Transverse colon (tissue), 4 donors: ENCODE results near the gene LTBR. TPM values are rescaled to one million over a fixed set of nuclear protein-coding genes. Genes with fewer than 3 reads are reported as not detected.
A peak's percentile ranks its signal among the peaks of the same experiment; 100 is the strongest.

Experiments
- DNase-seq: peaks from one replicate; pipeline ENCODE4 v3.0.0-alpha.2; 2019
- H3K27ac ChIP-seq, 4 donors: fragments of 200-600 bp; sonication (generic); 2 replicates each; pipeline ENCODE4 v1.5.1; 2016 to 2018; ENCODE audit warnings: inconsistent platforms in 4 of 4
- H3K27me3 ChIP-seq: fragments of 200-600 bp; sonication (generic); 2 replicates; pipeline ENCODE4 v1.5.1; 2017; ENCODE audit warnings: inconsistent platforms
- H3K36me3 ChIP-seq, 4 donors: fragments of 200-600 bp; sonication (generic); 2 replicates each; pipeline ENCODE4 v1.5.1; 2017 to 2019; ENCODE audit warnings: inconsistent platforms in 4 of 4
- H3K4me1 ChIP-seq, 4 donors: fragments of 200-600 bp; sonication (generic); 2 replicates each; pipeline ENCODE4 v1.5.1; 2017 to 2020; ENCODE audit warnings: inconsistent platforms in 4 of 4
- H3K4me3 ChIP-seq, 4 donors: fragments of 200-600 bp; sonication (generic); 1 replicate in 1 of 4; 2 replicates in 3 of 4; pipeline versions ENCODE4 v1.5.1 to v1.6.1; 2017 to 2019; ENCODE audit warnings: inconsistent platforms in 4 of 4
- H3K9me3 ChIP-seq, 2 donors: fragments of 200-600 bp; sonication (generic); 2 replicates each; pipeline ENCODE4 v1.5.1; 2017 to 2019; ENCODE audit warnings: inconsistent platforms in 2 of 2
- EP300 ChIP-seq: sonication (generic); formaldehyde crosslinking; IDR thresholded peaks from one replicate; pipeline ENCODE4 v1.6.1; 2017; ENCODE audit warnings: antibody characterized with exemption, low read depth
- POLR2A ChIP-seq: fragments of 450-650 bp; IDR thresholded peaks from one replicate; pipeline ENCODE4 v1.6.1; 2016; ENCODE audit warnings: antibody characterized with exemption, mild to moderate bottlenecking, moderate library complexity
- POLR2AphosphoS5 ChIP-seq, 3 donors: sonication (generic); formaldehyde crosslinking; IDR thresholded peaks; one replicate each; pipeline ENCODE4 v1.6.1; 2016; ENCODE audit warnings: antibody characterized with exemption in 3 of 3
- WGBS, 2 donors: methylation state at CpG; one replicate each; pipeline ENCODE4 v1.1.5; 2018; ENCODE audit warnings: low coverage in 1 of 2; 5-methylcytosine and 5-hydroxymethylcytosine counted together
- in situ Hi-C, 4 donors: fragments of 200-750 bp; cut with MboI; loops; one replicate each; pipeline versions ENCODE4 v1.15.0 to v1.15.1; 2017; ENCODE audit warnings: low sequenced_read_pairs in 3 of 4, low pct_ligation_motif_present in 1 of 4, low pct_unique_long_range_greater_than_20kb in 1 of 4
- intact Hi-C: fragments of 100-400 bp; cut with DNase I; formaldehyde crosslinking; loops from one replicate; pipeline ENCODE4 v1.15.1; 2023; ENCODE audit warnings: low total_unique reads
- total RNA-seq, 4 donors: library from RNA; depleted of rRNA; stranded (reverse); fragments of >200 nt; gene quantifications; one replicate each; pipeline ENCODE4 v1.1.0, GENCODE V29; 2016
- TF ChIP-seq, protein P1 (sequence below), 5 experiments: fragments of 200-600 bp in 3 of 5; fragments of 450-650 bp in 2 of 5; sonication (generic) in 3 of 5; IDR thresholded peaks; 1 replicate in 2 of 5; 2 replicates in 3 of 5; pipeline ENCODE4 v1.5.1; 2016 to 2017; ENCODE audit warnings: antibody characterized with exemption in 5 of 5, inconsistent platforms in 3 of 5, mild to moderate bottlenecking in 2 of 5, moderate library complexity in 1 of 5

LTBR gene
- total RNA-seq, 4 donors from 2014 or later: 148 to 367 (median 208) TPM

DNA sequence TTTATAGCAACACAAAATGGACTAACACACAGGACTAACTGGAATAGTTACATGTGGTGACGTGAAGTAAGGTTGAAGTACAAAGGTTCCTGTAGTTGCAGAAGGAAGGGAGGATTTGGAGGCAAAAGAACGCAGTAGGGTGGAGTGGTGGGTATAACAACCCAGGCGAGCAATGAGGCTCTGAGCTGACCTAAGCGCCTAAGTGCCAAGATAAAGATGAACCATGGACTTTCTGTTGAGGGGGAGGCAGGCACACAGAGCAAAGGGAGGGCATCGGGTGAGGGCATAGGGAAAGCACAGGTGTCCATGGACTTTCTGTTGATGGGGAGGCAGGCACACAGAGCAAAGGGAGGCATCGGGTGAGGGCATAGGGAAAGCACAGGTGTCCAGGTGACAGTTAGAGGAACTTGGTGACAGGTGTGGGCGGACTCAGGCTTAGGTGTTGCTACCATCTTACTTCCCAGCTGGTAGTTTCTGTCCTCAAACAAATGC is 23.8 kb upstream of the LTBR start:
- no peaks in the 10 kb centered on the region for H3K9me3 ChIP-seq
- 22 to 42% methylated on average over 3 to 7 of the region's 7 CpGs for WGBS, 2 donors
- H3K36me3 ChIP-seq: peaks cover 0 to 5% (median 0%) of the 10 kb centered on the region in 4 donors
- H3K27me3 ChIP-seq: no peaks in the 10 kb centered on the region
- peak overlapping the region; percentile 92 to 99 (median 98) for H3K27ac ChIP-seq
- DNase-seq: peak; percentile 75
- H3K4me1 ChIP-seq: peaks cover 10 to 59% (median 43%) of the 10 kb centered on the region in 4 donors
- TF ChIP-seq POLR2AphosphoS5 (IDR thresholded peaks at IDR 0.05) (peak in 2 of 3 donors; percentile 75 to 82), POLR2A (peak; percentile 68), EP300 (no peak)
- TF ChIP-seq, protein P1, sequence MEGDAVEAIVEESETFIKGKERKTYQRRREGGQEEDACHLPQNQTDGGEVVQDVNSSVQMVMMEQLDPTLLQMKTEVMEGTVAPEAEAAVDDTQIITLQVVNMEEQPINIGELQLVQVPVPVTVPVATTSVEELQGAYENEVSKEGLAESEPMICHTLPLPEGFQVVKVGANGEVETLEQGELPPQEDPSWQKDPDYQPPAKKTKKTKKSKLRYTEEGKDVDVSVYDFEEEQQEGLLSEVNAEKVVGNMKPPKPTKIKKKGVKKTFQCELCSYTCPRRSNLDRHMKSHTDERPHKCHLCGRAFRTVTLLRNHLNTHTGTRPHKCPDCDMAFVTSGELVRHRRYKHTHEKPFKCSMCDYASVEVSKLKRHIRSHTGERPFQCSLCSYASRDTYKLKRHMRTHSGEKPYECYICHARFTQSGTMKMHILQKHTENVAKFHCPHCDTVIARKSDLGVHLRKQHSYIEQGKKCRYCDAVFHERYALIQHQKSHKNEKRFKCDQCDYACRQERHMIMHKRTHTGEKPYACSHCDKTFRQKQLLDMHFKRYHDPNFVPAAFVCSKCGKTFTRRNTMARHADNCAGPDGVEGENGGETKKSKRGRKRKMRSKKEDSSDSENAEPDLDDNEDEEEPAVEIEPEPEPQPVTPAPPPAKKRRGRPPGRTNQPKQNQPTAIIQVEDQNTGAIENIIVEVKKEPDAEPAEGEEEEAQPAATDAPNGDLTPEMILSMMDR (IDR thresholded peaks at IDR 0.05): no peak
- no peak overlapping the region for H3K4me3 ChIP-seq
- intact Hi-C loops (no loop called here), in situ Hi-C loops (no loop called here)

DNA sequence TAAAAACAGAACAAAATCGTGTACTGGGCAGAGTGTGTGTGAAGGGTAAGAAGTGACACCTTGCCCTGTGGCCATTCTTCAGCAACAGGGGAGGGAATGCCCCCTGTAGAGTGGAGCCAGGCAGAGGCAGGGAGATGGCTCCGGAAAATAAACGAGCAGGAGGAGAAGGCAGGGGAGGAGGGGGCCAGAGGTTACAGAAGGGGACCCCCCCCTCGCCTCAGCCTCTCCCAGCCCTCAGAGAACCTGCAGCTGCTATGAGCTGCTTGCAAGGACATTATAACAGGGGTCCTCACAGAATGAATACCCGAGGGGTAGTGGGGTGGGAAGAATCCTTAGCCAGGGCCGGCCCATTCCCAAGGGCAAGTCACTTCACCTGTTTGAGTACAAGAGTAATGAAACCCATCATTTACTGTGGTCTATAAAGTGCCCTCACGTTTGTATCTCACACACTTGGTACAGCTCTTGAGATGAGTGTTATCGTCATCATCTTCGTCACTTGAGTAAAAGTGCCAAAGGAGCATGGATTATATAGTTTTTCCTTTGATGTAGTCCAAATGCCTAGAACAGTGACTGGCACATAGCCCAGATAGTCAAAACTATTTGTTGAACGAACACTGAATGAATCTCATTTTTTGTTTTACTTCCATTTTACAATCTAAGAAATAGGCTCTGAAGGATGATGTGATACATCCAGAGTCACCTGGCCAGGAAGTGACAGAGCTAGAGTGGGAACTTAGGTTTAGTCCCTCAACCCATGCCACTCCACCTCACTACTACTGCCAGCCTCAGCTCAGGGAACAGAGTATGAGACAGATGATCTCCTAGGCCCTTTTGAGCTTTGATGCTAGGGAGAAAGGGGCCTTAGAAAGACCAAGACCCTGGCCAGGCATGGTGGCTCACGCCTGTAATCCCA is 23.1 kb upstream of the LTBR start:
- in situ Hi-C loops (no loop called here), intact Hi-C loops (no loop called here)
- Histone ChIP-seq H3K27ac (peak overlapping the region; percentile 92 to 99 (median 98)), H3K4me3 (no peak overlapping the region), H3K36me3 (peaks cover 0 to 5% (median 0%) of the 10 kb centered on the region in 4 donors), H3K27me3 (no peaks in the 10 kb centered on the region), H3K9me3 (no peaks in the 10 kb centered on the region), H3K4me1 (peaks cover 10 to 59% (median 45%) of the 10 kb centered on the region in 4 donors)
- 50 to 67% methylated on average over 6 to 11 of the region's 11 CpGs for WGBS, 2 donors
- DNase-seq: no peak
- TF ChIP-seq, protein P1 (IDR thresholded peaks at IDR 0.05): no peak
- TF ChIP-seq POLR2AphosphoS5 (IDR thresholded peaks at IDR 0.05) (no peak), EP300 (peak; percentile 60), POLR2A (no peak)

DNA sequence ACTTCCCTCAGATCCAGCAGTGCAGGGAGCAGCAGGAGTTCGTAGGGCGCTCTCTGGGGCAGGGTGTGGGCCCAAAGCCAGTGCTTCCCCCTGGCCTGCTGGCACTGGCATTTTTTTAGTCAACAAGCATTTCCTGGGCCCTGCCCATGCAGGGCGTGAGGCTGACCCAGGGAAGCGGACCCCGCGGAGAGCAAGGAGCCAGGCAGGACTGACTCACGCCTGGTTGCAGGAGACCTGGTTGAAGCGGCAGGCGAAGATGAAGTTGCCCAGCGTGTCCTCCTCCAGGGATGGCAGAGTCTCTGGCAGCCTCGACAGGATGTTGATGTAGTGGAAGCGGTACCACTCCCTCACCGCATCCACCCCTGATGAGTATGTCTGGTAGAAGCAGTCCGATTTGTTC is 22.1 kb upstream of the LTBR start:
- intact Hi-C loops: no loop called here
- Histone ChIP-seq H3K9me3 (no peaks in the 10 kb centered on the region), H3K27me3 (no peaks in the 10 kb centered on the region), H3K4me3 (no peak overlapping the region), H3K27ac (peak overlapping the region; percentile 92 to 99 (median 98)), H3K36me3 (peaks cover 0 to 5% (median 0%) of the 10 kb centered on the region in 4 donors), H3K4me1 (peaks cover 10 to 60% (median 45%) of the 10 kb centered on the region in 4 donors)
- WGBS, 2 donors: 61 to 80% methylated on average over 2 to 14 of the region's 14 CpGs
- in situ Hi-C loops: no loop called here
- TF ChIP-seq POLR2A: no peak
- TF ChIP-seq, protein P1 (IDR thresholded peaks at IDR 0.05): no peak
- TF ChIP-seq POLR2AphosphoS5 (IDR thresholded peaks at IDR 0.05): peak; percentile 21 to 61 (median 34)
- peak; percentile 84 for DNase-seq

DNA sequence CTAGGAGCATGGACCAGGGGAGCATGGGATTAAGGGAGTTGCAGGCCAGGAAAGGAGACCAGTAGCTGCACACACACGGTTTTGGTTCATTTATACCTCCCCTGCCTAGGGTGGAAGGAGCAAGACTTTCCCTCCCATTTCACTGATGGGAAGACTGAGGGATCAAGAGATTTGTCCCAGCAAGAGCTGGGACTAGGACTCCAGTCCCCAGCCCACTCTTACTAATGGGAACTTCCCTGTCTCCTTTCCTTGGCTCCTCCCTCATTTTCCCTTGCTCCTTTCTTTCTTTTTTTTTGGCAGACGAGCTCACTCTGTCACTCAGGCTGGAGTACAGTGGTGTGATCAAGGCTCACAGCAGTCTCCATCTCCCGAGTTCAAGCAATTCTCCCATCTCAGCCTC is 21.6 kb upstream of the LTBR start:
- 51 to 82% methylated on average over 2 to 3 of the region's 3 CpGs for WGBS, 2 donors
- intact Hi-C loops: no loop called here

More for the DNA sequence above, 21.6 kb upstream of the LTBR start:
- no peaks in the 10 kb centered on the region for H3K27me3 ChIP-seq
- no peak for TF ChIP-seq POLR2AphosphoS5 (IDR thresholded peaks at IDR 0.05)
- in situ Hi-C loops: no loop called here
- peaks cover 0 to 5% (median 0%) of the 10 kb centered on the region in 4 donors for H3K36me3 ChIP-seq
- no peak overlapping the region for H3K4me3 ChIP-seq
- peak overlapping the region; percentile 92 to 99 (median 98) for H3K27ac ChIP-seq
- H3K9me3 ChIP-seq: no peaks in the 10 kb centered on the region
- no peak for DNase-seq
- H3K4me1 ChIP-seq: peaks cover 10 to 64% (median 46%) of the 10 kb centered on the region in 4 donors
